KMS-11 (cell line): ENCODE measurements around the gene PTGIR.

Source experiments
- H2AFZ ChIP-seq: fragments of 200-600 bp; sonication (generic); 2 replicates; pipeline ENCODE4 v1.6.1; 2016; ENCODE audit warnings: antibody characterized with exemption, mixed run types, low read depth
- H3K27ac ChIP-seq: fragments of 200-600 bp; sonication (generic); 2 replicates; pipeline ENCODE4 v1.6.1; 2016; ENCODE audit warnings: mild to moderate bottlenecking, mixed run types
- H3K27me3 ChIP-seq: fragments of 200-600 bp; sonication (generic); 2 replicates; pipeline ENCODE4 v1.6.1; 2017; ENCODE audit warnings: mild to moderate bottlenecking, low read depth, mixed run types, moderate library complexity; ENCODE audit not compliant: insufficient read depth
- H3K36me3 ChIP-seq: fragments of 200-600 bp; sonication (generic); 2 replicates; pipeline ENCODE4 v1.6.1; 2017; ENCODE audit warnings: mild to moderate bottlenecking, mixed run types; ENCODE audit not compliant: insufficient read depth
- H3K4me1 ChIP-seq: fragments of 200-600 bp; sonication (generic); 2 replicates; pipeline ENCODE4 v1.6.1; 2016; ENCODE audit warnings: mild to moderate bottlenecking, low read depth, mixed run types; ENCODE audit not compliant: poor library complexity, severe bottlenecking
- H3K4me2 ChIP-seq: fragments of 200-600 bp; sonication (generic); 2 replicates; pipeline ENCODE4 v1.7.0; 2016; ENCODE audit warnings: mild to moderate bottlenecking, mixed run types
- H3K4me3 ChIP-seq: fragments of 200-600 bp; sonication (generic); IDR thresholded peaks from 2 replicates; pipeline ENCODE4 v1.6.1; 2017; ENCODE audit warnings: low read depth, low read length, mixed read lengths; ENCODE audit not compliant: insufficient read depth
- H3K79me2 ChIP-seq: fragments of 200-600 bp; sonication (generic); 2 replicates; pipeline ENCODE4 v1.6.1; 2016; ENCODE audit warnings: low read depth, mixed run types; ENCODE audit not compliant: insufficient read depth
- H3K9ac ChIP-seq: fragments of 200-600 bp; sonication (generic); 2 replicates; pipeline ENCODE4 v1.6.1; 2016; ENCODE audit warnings: mild to moderate bottlenecking, mixed run types
- H4K20me1 ChIP-seq: fragments of 200-600 bp; sonication (generic); 2 replicates; pipeline ENCODE4 v1.6.1; 2016; ENCODE audit warnings: mild to moderate bottlenecking, mixed run types; ENCODE audit not compliant: insufficient read depth
- CTCF ChIP-seq: fragments of 200-600 bp; sonication (generic); conservative IDR thresholded peaks from 2 replicates; pipeline ENCODE4 v1.6.1; 2017; ENCODE audit warnings: low read depth, mild to moderate bottlenecking, antibody characterized with exemption, low read length, moderate library complexity, mixed read lengths

PTGIR gene

GRCh38 chr19:46648961-46649960 is 24.4 kb upstream of the PTGIR start:
- no peak overlapping the region for H3K27ac ChIP-seq
- no peak overlapping the region for H3K4me3 ChIP-seq
- no peaks in the 10 kb centered on the region for H3K79me2 ChIP-seq
- no peaks in the 10 kb centered on the region for H3K4me1 ChIP-seq
- H4K20me1 ChIP-seq: no peaks in the 10 kb centered on the region
- H2AFZ ChIP-seq: no peak overlapping the region
- H3K27me3 ChIP-seq: peaks cover 43% of the 10 kb centered on the region
- TF ChIP-seq CTCF: no peak
- H3K4me2 ChIP-seq: no peak overlapping the region
- no peaks in the 10 kb centered on the region for H3K36me3 ChIP-seq
- H3K9ac ChIP-seq: no peak overlapping the region

GRCh38 chr19:46648060-46648960 is 23.4 kb upstream of the PTGIR start:
- H3K79me2 ChIP-seq: no peaks in the 10 kb centered on the region
- no peak overlapping the region for H3K27ac ChIP-seq
- no peak overlapping the region for H2AFZ ChIP-seq
- H4K20me1 ChIP-seq: no peaks in the 10 kb centered on the region
- no peak for TF ChIP-seq CTCF
- peaks cover 33% of the 10 kb centered on the region; the same call in 1 of the 2 replicates for H3K27me3 ChIP-seq
- no peak overlapping the region for H3K4me2 ChIP-seq
- H3K36me3 ChIP-seq: no peaks in the 10 kb centered on the region
- no peak overlapping the region for H3K9ac ChIP-seq
- H3K4me1 ChIP-seq: no peaks in the 10 kb centered on the region
- H3K4me3 ChIP-seq: no peak overlapping the region

- Histone ChIP-seq H3K79me2 (no peaks in the 10 kb centered on the region), H3K4me1 (no peaks in the 10 kb centered on the region), H3K27me3 (peaks cover 30% of the 10 kb centered on the region; the same call in 1 of the 2 replicates), H3K36me3 (no peaks in the 10 kb centered on the region), H3K27ac (no peak overlapping the region), H2AFZ (no peak overlapping the region), H3K9ac (no peak overlapping the region), H3K4me3 (no peak overlapping the region), H3K4me2 (no peak overlapping the region), H4K20me1 (no peaks in the 10 kb centered on the region)
- no peak for TF ChIP-seq CTCF
These were observed 21.5 kb upstream of the PTGIR start for GRCh38 chr19:46646402-46646801.

- Histone ChIP-seq H3K9ac (no peak overlapping the region), H3K27ac (no peak overlapping the region), H3K36me3 (no peaks in the 10 kb centered on the region), H3K4me3 (no peak overlapping the region), H3K4me1 (peaks cover 4% of the 10 kb centered on the region), H3K27me3 (peaks cover 44% of the 10 kb centered on the region; the same call in 1 of the 2 replicates), H3K4me2 (no peak overlapping the region), H3K79me2 (no peaks in the 10 kb centered on the region), H2AFZ (no peak overlapping the region), H4K20me1 (no peaks in the 10 kb centered on the region)
- TF ChIP-seq CTCF: no peak
These were observed 19.8 kb upstream of the PTGIR start for GRCh38 chr19:46644720-46645119.
